GM20431 (cell line): ENCODE data around the gene ZNF672.
"Not testable (repeated sequence)": the region's sequence is repeated elsewhere in the genome, so short reads cannot be mapped to it uniquely, and the experiment has no call there.

ENCODE experiments used
- in situ Hi-C: fragments of 300-500 bp; cut with MseI, MboI; formaldehyde crosslinking; loops from one replicate; pipeline ENCODE4 v1.15.0; 2020; ENCODE audit warnings: low sequenced_read_pairs; ENCODE audit not compliant: unreplicated experiment

Gene ZNF672

GRCh38 chr1:248837781-248838356 lies at the start of gene ZNF672:
Gene ZNF672 (plus strand): TSS chr1:248838224. CDS start chr1:248847275, 9,051 bp downstream.
- in situ Hi-C loops, result no loop called here

DNA sequence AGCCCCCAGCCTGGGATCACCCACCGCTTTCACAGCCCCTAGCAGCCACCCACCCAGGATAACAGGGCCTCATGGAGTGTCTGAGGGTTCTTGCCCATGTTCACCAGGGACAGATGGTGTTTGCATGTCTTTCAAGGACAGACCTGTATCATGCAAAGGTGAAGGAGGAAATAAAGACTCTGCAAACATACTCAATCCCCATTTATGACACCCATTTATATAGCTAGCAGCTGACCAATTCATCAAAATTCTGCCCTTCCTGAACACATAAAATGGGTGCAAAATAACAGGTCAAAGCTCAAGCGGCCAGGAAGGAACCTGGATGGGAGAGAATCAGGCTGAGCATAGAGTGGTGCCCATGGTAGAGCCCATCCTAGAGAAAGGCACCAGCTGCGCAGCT lies 49.7 kb upstream of the ZNF672 start:
- in situ Hi-C loops, result no loop called here

DNA sequence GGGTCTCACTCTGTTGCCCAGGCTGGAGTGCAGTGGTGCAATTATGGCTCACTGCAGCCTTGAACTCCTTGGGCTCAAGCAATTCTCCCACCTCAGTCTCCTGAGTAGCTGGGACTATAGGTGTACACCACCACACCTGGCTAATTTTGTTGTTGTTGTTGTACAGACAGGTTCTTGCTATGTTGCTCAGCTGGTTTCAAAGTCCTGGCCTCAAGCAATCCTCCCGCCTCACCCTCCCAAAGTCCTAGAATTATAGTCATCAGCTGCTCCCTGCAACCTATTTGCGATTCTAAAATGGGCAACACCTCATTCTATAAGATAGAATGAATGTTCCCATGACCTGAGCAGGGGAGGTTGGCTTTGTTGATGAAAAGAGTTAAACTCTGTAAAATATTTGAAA lies 48.7 kb upstream of the ZNF672 start:
- in situ Hi-C loops, result not testable (repeated sequence)

DNA sequence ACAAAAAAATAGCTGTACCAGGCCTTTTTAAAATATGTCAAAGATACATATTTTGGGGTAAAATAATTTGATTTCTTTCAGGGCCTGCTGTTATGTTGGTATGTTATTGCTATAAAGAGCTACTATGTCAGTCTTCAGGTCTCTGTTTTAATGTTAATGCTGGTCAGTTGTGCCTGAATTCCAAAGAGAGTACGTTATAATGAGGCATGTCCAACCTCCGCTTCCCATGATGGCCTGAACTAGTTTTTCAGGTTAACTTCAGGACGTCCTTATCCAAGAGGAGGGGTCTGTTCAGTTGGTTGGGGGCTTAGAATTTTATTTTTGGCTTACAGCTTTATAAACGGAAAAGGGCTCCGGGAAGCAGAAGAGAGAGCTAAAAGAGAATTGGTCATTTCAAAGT lies 47.6 kb upstream of the ZNF672 start:
- in situ Hi-C loops, result no loop called here

- in situ Hi-C loops, result no loop called here
These were observed 47.0 kb upstream of the ZNF672 start for GRCh38 chr1:248791010-248791409.

DNA sequence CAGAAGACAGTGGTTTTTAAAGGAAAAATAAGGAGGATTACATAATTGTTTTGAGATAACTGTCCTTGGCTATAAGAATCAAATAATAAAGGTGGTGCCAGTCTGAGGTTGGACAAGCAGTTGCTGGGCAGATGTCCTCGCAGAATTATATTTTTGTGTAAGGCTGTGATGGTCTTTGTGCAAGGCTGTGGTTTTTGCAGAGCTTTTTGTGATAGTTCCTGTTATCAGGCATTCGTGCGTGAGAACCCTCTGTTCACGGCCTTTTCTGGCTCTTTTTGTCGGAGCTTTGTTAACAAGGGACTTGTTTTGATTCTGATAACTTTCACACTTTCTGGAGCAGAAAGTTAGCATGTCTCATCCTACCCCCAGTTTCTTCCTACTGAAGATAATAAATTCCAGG lies 45.7 kb upstream of the ZNF672 start:
- in situ Hi-C loops, result no loop called here

- in situ Hi-C loops, result no loop called here
These were observed 44.4 kb upstream of the ZNF672 start for GRCh38 chr1:248793592-248793991.

GRCh38 chr1:248794663-248795062 lies 43.4 kb upstream of the ZNF672 start:
- in situ Hi-C loops, result not testable (repeated sequence)

GRCh38 chr1:248798791-248799190 lies 39.2 kb upstream of the ZNF672 start:
- in situ Hi-C loops, result no loop called here

GRCh38 chr1:248800459-248800858 lies 37.6 kb upstream of the ZNF672 start:
- in situ Hi-C loops, result no loop called here

GRCh38 chr1:248802454-248802853 lies 35.6 kb upstream of the ZNF672 start:
- in situ Hi-C loops, result no loop called here

GRCh38 chr1:248803501-248803900 lies 34.5 kb upstream of the ZNF672 start:
- in situ Hi-C loops, result not testable (repeated sequence)

DNA sequence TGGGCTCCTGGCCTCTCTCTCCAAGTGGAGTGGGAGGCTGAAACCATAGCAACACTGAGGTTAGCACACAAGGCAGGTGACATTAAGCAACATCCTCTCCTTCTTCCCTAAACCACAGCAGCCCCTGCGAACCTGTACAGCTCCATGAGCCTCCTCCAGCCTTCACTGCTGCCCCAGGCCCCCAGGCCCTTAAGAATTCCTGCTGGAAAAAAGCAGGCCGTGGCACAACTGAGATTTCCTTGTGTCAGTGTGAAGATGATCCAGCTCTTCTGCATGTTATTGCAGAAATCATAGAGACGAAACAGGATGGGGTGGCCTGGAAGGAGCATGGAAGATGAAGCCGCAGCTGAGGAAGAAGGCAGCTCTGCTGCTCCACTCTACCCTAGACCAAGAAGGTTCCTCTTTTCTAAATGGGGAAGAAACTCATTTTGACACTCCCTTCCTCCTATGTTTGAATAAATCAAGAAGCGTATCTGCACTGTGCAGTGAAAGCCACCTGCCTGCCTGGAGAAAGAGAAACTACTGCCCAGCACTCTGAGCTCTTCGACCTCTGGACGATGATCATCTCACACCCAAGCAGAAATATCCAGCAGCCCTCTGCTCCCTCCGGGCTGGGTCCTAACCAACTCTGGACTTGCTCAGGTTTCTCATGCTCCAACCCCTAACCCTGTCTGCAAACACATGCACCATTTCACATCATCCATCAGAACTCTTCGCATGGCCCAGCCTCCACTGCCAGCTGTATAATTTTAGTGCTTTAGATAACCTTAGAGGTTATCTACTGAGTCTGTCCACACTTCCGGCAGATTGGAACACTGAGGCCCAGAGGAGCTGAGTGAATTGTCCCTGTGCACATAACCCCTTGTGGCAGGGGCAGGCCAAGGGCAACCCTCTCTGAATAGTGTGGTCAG lies 33.0 kb upstream of the ZNF672 start:
- in situ Hi-C loops, result no loop called here

DNA sequence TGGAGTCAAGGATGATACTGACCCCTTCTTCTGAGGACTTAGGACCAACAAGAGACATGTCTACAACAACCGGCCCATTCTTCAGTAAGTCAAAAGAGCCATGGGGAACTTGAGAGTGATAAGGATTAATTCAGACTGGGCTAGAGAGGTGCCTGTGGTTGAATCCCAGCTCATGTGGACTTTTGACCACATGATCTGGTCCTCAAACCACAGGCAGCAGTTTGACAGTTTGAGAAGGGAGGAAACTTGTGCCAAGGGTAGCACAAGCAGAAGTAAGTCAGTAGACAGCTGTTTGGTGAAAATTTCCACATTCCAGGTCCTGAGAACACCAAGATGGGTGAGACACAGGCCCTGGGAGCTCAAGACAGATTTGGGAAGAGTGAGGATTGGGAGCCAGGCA lies 32.1 kb upstream of the ZNF672 start:
- in situ Hi-C loops, result no loop called here

DNA sequence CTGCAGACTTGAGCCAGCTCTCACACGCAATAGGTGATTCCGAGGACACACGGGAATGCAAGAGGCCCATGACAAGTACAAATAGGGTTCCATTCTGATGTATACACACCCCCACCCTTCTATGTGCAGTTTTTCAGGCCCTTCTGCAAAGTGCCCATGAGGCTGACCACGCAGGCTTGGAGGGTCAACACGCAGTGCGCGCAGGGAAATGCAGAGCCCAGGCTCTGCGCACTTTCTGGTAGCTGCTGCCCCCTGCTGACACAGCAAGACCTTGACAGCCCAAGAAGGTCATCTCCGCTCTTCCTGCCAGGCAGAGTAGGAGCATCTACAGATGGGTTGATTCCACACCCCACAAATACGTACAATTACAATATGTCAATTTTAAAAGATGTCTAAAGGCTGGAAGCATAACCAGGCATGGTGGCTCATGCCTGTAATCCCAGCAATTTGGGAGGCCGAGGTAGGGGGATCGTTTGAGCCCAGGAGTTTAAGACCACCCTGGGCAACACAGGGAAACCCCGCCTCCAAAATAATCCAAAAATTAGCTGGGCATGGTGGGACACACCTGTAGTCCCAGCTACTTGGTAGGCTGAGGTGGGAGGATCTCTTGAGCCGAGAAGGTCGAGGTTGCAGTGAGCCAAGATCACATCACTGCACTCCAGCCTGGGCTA lies 30.8 kb upstream of the ZNF672 start:
- in situ Hi-C loops, result no loop called here

DNA sequence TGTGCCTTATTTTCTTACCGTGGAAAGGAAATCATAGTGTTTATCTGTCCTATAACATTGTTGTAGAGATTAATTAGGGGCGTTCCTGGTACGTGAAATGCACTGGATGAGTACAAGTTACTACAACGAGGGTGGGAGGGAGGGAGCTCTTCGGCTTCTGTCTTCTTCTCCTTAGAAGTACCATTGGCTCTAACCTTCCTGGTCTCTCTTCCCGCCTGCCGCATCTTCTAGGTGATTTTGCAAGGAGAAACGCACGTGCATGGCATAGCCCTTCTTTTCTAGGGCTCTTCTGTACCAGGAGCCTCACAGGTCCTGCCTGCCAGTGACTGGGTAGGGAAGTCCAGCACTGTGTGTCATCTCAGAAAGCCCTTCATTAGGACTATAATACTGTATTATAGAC lies 29.1 kb upstream of the ZNF672 start:
- in situ Hi-C loops, result no loop called here

- in situ Hi-C loops, result no loop called here
These were observed 27.9 kb upstream of the ZNF672 start for GRCh38 chr1:248810000-248810726.

GRCh38 chr1:248810727-248811513 lies 27.1 kb upstream of the ZNF672 start:
- in situ Hi-C loops, result no loop called here
